GM21717 (cell line): ENCODE results near the gene FETUB.
"Not testable (repeated sequence)": the region's sequence is repeated elsewhere in the genome, so short reads cannot be mapped to it uniquely, and the experiment has no call there.

Source experiments
- ATAC-seq: cut with Tn5 transposase; IDR thresholded peaks from one replicate; pipeline ENCODE4 v1.9.1; 2021; ENCODE audit warnings: mild to moderate bottlenecking, moderate library complexity; ENCODE audit not compliant: unreplicated experiment

Gene FETUB

DNA sequence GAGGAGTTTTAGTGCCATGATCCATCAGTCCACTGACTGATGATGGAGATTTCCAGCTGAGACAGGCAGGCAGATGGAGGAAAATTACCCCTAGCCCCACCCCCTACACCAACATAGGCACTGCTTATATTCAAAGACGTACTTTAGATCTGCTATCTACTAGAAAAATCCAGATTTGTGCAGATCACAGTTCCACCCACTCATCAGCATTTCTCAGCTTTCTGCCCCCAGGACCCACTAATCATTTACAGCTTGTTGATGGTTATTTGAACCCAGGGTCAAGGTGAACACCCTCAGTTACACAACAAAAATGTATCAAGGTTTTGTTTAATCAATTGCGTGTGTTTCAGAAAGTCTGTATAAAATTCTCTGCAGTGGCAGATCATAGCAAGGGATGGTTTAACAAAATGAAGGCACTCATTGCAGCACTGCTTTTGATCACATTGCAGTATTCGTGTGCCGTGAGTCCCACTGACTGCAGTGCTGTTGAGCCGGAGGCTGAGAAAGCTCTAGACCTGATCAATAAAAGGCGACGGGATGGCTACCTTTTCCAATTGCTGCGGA, 25.5 kb downstream of the FETUB start, which contains the start of gene HRG:
Gene HRG (plus strand): TSS at position 390 of the 564 bp plus-strand sequence. CDS start 18 bp downstream, at position 408.
- no peak for ATAC-seq

DNA sequence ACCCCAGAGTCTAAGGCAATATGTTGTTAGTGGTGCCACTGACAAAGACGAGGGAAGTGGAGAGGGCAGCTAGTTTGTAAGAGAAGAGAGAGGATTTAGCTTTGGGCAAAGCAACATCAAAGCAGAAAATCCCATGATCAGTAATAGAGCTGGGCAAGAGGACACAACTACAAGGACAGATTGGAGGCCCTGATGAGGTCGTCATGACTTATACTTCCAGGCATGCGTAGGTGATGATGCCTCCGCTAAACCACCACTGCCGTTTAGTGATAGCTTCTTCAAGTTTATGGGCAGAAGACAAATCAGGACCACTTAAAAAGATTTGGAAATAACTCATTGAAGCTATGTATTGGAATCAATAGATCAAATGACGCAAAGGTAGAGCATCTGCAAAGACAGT, 28.2 kb downstream of the FETUB start:
- ATAC-seq = no peak

DNA sequence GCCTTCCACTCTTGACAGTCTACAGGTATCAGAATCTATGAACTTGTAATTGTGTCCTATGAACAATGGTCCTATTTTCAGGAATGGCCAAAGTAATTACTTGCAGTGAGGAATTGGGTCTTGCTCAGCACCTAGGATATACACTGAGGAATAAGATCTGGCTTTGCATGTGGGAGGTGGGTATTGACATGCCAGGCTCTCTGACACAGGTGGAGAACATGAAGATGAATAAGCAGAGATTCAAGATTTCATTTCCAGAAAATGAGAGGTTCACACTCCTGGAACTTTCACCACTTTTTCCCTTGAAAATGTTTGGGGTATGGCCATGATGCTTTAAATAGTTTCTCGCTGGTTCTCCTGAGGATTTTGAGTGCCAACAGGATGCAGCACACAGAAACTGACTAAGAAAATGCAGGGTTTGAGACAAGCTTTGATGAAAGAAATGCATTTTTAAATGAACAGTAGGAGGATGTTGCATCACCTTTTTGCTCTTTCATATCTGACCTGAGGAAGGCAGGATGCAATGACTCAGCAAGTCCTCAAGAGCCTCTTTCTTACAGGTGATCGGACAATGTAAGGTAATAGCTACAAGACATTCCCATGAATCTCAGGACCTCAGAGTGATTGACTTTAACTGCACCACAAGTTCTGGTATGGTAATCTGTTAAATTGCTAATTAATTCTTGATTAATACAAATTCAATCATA, 29.3 kb downstream of the FETUB start:
- ATAC-seq = no peak

- ATAC-seq = no peak
These were observed 30.0 kb downstream of the FETUB start for GRCh38 chr3:186670155-186670554.

DNA sequence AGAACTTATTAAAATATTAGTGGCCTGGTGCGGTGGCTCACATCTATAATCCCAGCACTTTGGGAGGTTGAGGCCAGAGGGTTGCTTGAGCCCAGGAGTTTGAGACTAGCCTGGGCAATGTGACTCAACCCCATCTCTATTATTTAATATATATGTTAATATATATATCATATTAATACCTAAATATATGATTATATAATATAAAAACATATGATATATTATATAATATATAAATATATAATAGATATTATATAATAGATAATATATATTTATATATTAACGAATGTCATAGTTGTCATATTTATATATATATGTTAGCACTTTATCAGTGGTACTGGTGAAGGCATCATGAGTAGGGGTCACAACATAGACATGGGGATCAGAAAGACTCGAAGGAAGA, 30.9 kb downstream of the FETUB start:
- ATAC-seq = no peak

GRCh38 chr3:186678604-186679003, 38.4 kb downstream of the FETUB start:
- no peak for ATAC-seq

- no peak for ATAC-seq
These were observed 39.0 kb downstream of the FETUB start for GRCh38 chr3:186679151-186679550.

- ATAC-seq = no peak
These were observed 40.7 kb downstream of the FETUB start for GRCh38 chr3:186680869-186681268.

DNA sequence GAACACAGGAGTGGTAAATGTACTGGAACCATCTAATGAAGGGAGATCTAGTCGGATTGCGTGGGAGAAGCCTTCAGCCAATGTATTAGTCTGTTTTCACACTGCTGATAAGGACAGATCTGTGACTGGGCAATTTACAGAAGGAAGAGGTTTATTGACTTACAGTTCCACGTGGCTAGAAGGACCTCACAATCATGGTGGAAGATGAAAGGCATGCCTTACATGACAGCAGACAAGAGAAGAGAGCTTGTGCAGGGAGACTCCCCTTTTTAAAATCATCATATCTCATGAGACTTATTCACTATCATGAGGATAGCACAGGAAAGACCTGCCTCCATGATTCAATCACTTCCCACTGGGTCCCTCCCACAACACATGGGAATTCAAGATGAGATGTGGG, 42.6 kb downstream of the FETUB start:
- no peak for ATAC-seq

GRCh38 chr3:186683979-186684378, 43.8 kb downstream of the FETUB start:
- ATAC-seq = no peak

GRCh38 chr3:186686475-186686874, 46.3 kb downstream of the FETUB start:
- ATAC-seq = not testable (repeated sequence)

DNA sequence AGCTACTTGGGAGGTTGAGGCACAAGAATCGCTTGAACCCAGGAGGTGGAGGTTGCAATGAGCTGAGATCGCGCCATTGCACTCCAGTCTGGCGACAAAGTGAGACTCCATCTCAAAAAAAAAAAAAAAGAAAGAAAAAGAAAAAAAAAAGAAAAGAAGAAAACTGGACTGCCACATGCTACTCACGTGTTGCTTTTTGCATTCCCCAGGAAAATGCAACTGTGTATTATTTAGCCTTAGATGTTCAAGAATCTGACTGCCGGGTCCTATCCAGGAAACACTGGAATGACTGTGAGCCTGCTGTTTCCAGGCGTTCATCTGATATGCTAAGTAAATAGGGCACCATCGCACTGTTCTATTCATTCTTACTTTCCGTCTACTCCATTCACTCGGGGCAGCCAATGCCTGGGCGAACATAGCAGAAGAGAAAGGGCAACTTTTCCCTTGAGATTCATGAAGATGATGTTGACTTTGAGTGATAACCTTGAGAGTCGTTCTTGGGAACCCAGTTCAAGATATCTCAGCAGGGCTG, 47.0 kb downstream of the FETUB start:
- ATAC-seq = no peak

DNA sequence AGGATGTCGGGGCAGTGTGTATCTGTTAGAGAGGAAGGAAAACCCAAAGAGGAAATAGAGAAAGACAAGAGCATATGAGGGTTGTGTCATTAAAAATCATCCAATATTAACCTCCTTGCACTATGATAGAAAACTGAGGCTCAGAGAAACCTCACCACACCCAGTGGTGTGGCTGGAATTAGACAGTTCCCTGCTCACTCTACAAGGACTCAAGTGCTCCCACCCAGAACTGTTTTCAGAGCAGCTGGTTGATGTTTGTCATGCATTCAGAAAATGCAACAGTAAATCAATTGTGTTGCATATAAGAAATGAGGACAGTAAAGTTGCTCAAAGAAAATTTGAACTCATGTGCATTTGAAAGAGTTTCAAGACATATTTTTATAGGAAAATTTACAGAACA, 50.1 kb downstream of the FETUB start:
- not testable (repeated sequence) for ATAC-seq

DNA sequence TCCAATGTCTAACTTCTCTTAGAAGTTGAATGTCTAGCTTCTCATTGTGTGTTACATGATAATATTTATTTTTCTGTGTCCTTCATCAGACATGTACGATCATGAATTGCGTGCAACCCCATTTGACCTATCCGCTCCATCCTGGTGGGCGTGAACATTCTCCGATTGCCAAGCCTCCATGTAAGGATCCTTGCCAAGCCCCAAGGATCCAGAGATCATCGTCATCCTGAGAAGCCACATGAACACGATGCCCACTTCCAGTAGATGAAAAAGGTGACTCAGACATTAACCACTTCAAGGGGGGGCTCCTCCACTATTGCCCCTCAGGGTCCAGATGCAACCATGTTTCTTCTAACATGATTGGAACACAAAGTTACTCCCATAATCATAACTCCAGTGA, 51.5 kb downstream of the FETUB start:
- ATAC-seq = no peak

- ATAC-seq = no peak
These were observed 53.6 kb downstream of the FETUB start for GRCh38 chr3:186693843-186694242.

DNA sequence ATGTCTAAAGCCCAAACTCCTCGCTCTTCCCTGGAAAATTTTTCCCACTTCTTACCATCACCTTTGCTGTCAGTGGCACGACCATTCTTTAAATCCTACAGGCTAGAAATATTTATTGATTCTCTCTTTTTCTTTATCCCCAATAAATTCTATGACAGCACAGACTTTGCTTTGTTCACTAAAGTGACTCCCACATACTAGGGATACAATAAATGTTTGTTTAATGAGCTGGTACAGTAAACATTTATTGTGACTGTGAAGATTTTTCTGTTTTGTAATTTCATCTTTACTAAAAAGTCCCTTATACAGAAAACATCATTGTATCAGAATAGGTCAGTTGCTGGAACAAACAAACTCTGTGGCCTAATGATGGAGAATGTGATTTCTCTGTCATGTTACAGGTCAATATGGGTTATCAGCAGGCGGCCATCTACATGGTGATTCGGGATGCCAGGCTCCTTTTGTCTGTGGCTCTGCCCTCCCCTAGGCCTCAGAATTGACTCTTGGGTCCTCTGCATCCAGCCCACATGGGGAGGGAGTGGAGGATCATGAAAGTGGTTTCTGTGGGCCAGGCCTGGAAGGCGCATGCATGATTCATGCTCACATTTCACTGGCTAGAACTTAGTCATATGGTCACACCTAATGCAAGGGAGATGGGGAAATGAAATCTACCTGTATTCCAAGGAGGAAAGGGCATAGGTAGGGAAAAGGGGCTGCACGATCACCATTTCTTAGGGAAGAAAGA, 54.3 kb downstream of the FETUB start:
- no peak for ATAC-seq

DNA sequence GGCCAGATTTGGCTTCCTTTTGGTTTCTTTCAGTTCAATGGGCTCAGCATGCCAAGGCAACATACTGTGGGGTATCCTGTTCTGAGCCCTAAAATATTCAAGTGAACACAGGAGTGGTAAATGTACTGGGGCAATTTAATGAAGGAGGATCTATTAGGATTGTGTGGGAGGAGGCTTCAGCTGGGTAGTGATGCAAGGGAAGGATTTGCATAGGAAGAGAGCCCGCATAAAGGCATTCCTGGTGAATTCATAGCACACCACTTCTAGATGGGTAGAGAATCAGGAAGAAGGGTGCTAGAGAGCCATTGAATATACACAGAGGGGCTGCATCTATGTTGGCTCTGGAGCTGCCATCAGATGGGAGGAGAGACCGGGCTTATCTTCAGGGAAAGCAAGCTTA, 56.3 kb downstream of the FETUB start:
- ATAC-seq = no peak

GRCh38 chr3:186697510-186697909, 57.3 kb downstream of the FETUB start:
- ATAC-seq = no peak

DNA sequence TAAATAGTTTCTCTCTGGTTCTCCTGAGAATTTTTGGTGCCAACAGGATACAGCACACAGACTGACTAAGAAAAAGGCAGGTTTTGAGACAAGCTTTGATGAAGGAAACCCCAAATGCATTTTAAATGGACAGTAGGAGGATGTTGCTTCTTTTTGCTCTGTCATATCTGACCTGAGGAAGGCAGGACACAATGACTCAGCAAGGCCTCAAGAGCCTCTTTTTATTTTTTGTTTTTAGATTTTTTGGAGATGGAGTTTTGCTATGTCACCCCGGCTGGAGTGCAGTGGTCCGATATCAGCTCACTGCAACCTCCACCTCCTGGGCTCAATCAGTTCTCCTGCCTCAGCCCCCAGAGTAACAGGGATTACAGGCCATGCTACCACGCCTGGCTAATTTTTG, 60.1 kb downstream of the FETUB start:
- ATAC-seq = no peak

DNA sequence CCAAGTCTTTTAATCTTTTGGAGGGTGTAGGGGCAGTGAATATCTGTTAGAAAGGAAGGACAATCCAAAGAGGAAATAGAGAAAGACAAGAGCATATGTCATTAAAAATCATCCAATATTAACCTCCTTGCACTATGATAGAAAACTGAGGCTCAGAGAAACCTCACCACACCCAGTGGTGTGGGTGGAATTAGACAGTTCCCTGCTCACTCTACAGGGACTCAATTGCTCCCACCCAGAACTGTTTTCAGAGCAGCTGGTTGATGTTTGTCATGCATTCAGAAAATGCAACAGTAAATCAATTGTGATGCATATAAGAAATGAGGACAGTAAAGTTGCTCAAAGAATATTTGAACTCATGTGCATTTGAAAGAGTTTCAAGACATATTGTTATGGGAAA, 62.3 kb downstream of the FETUB start:
- ATAC-seq = not testable (repeated sequence)
